Tibial artery (tissue), 4 donors: ENCODE measurements around the gene SEC23IP.
A peak's percentile ranks its signal among the peaks of the same experiment; 100 is the strongest.

ENCODE experiments used
- DNase-seq, 2 donors: peaks; one replicate each; pipeline ENCODE4 v3.0.0-alpha.2; 2019
- H3K27ac ChIP-seq, 2 donors: fragments of 200-600 bp; sonication (generic) in 1 of 2; 1 replicate in 1 of 2; 2 replicates in 1 of 2; pipeline ENCODE4 v1.5.1; 2018 to 2019; ENCODE audit warnings: mild to moderate bottlenecking in 1 of 2
- H3K27me3 ChIP-seq, 2 donors: fragments of 200-600 bp; sonication (generic) in 1 of 2; one replicate each; pipeline versions ENCODE4 v1.5.1 to v1.6.0; 2016 to 2019
- H3K36me3 ChIP-seq, 3 donors: fragments of 200-600 bp; sonication (generic) in 2 of 3; one replicate each; pipeline ENCODE4 v1.5.1; 2016 to 2019; ENCODE audit warnings: mild to moderate bottlenecking in 2 of 3
- H3K4me1 ChIP-seq, 4 donors: fragments of 200-600 bp; sonication (generic) in 2 of 4; 1 replicate in 3 of 4; 2 replicates in 1 of 4; pipeline ENCODE4 v1.5.1; 2016 to 2019
- H3K4me3 ChIP-seq, 2 donors: fragments of 200-600 bp; sonication (generic) in 1 of 2; 1 replicate in 1 of 2; 2 replicates in 1 of 2; pipeline ENCODE4 v1.5.1; 2018 to 2019; ENCODE audit warnings: mild to moderate bottlenecking in 2 of 2
- H3K9me3 ChIP-seq, 3 donors: fragments of 200-600 bp; sonication (generic) in 1 of 3; one replicate each; pipeline ENCODE4 v1.5.1; 2016 to 2019
- CTCF ChIP-seq, 2 experiments: fragments of 200-600 bp in 1 of 2; fragments of 450-650 bp in 1 of 2; IDR thresholded peaks; one replicate each; pipeline ENCODE4 v1.5.1; 2017 to 2019; ENCODE audit warnings: antibody characterized with exemption in 2 of 2, mild to moderate bottlenecking in 1 of 2, moderate library complexity in 1 of 2
- intact Hi-C: fragments of 100-400 bp; cut with DNase I; formaldehyde crosslinking; loops from one replicate; pipeline ENCODE4 v1.15.0; 2023; ENCODE audit warnings: low total_unique reads

SEC23IP gene

GRCh38 chr10:119893074-119893473 lies 544 bp downstream of the SEC23IP start:
- Histone ChIP-seq H3K4me1 (peaks cover 0 to 52% (median 33%) of the 10 kb centered on the region in 4 donors), H3K27me3 (no peaks in the 10 kb centered on the region), H3K36me3 (no peaks in the 10 kb centered on the region), H3K27ac (peak overlapping the region; percentile 88 to 92), H3K4me3 (peak overlapping the region; percentile 84 to 88), H3K9me3 (no peaks in the 10 kb centered on the region)
- no peak for TF ChIP-seq CTCF (IDR thresholded peaks at IDR 0.05)
- intact Hi-C loops: no loop called here
- no peak for DNase-seq

- peak overlapping the region; percentile 88 to 92 for H3K27ac ChIP-seq
- peaks cover 0 to 53% (median 33%) of the 10 kb centered on the region in 4 donors for H3K4me1 ChIP-seq
- peak overlapping the region; percentile 84 to 88 for H3K4me3 ChIP-seq
- peaks cover 5 to 9% (median 6%) of the 10 kb centered on the region in 3 donors for H3K36me3 ChIP-seq
- H3K27me3 ChIP-seq: no peaks in the 10 kb centered on the region
- H3K9me3 ChIP-seq: no peaks in the 10 kb centered on the region
- no peak for TF ChIP-seq CTCF (IDR thresholded peaks at IDR 0.05)
- intact Hi-C loops: no loop called here
- no peak for DNase-seq
Measured at GRCh38 chr10:119893845-119894427, 1.4 kb downstream of the SEC23IP start.

DNA sequence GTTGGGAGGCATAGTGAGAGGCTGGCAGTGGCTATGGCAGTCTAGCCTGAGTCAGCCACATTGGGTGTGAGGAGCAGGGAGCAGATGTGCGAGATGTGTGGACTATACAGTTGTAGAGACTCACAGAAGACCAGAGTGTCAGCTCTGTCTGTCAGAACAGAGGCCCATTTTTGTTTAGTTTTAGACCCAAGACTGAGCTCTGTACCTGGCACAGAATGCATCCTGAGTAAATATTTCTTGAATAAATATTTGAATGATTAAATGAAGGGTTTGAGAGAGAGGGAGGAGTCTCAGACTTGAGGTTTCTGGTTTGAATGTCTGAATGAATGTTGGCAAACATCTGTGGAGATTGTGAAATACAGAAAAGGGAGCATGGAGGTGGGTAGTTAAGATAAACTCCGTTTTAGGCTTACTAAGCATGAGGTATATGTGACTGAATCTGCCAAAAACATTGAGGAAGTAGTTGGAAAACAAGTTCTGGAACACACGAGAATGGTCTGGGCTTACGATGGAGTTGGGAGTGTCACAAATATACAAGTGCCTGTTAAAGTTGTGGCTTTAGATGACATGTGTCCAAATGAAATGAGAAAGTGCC lies 3.6 kb downstream of the SEC23IP start:
- no peak for TF ChIP-seq CTCF (IDR thresholded peaks at IDR 0.05)
- H3K27ac ChIP-seq: peak overlapping the region; percentile 31 to 32
- H3K9me3 ChIP-seq: no peaks in the 10 kb centered on the region
- intact Hi-C loops: no loop called here
- H3K4me3 ChIP-seq: no peak overlapping the region
- peaks cover 11 to 19% (median 16%) of the 10 kb centered on the region in 3 donors for H3K36me3 ChIP-seq
- no peak for DNase-seq
- H3K4me1 ChIP-seq: peaks cover 0 to 70% (median 34%) of the 10 kb centered on the region in 4 donors
- H3K27me3 ChIP-seq: no peaks in the 10 kb centered on the region

DNA sequence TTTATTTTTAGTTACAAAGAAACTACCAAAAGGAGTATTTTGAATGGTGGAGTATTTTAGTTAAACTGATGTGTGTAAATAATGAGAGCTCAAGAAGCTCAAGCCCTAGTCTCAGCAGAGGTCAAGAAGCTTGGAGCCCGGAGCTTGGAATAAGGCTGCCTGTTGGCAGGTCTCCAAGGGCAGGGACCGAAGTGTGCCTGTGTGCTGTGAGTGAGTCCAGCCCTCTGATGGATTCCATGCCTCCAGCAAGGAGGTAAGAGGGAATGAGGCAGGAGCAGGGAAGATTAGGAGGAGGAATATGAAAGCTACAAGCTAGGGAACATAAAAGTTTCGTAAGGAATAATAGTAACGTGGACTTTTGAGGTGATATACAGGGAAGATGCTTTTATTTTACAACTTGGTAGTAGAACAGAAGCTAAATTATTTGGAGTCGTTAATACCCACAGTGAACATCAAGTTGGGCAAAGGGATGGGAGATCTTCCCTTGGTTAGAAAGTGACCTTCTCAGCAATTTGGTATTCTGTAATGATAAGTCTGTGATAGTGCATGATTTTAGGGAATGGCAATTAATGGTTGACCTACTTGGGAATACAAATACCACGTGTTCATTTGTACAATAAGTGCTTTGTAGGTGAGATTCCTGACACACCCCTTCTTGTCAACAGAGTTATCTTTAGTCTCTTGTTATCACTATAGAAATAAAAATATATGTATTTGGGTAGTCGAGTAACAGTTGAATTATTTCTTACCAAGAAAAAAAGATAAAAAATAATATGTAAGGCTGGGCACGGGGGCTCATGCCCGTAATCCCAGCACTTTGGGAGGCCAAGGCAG lies 4.6 kb downstream of the SEC23IP start:
- Histone ChIP-seq H3K4me1 (peaks cover 0 to 64% (median 34%) of the 10 kb centered on the region in 4 donors), H3K27me3 (no peaks in the 10 kb centered on the region), H3K4me3 (no peak overlapping the region), H3K9me3 (no peaks in the 10 kb centered on the region), H3K36me3 (peaks cover 11 to 19% (median 16%) of the 10 kb centered on the region in 3 donors), H3K27ac (peak overlapping the region; percentile 31 to 32)
- no peak for TF ChIP-seq CTCF (IDR thresholded peaks at IDR 0.05)
- intact Hi-C loops: no loop called here
- peak; percentile 33 to 68 for DNase-seq

DNA sequence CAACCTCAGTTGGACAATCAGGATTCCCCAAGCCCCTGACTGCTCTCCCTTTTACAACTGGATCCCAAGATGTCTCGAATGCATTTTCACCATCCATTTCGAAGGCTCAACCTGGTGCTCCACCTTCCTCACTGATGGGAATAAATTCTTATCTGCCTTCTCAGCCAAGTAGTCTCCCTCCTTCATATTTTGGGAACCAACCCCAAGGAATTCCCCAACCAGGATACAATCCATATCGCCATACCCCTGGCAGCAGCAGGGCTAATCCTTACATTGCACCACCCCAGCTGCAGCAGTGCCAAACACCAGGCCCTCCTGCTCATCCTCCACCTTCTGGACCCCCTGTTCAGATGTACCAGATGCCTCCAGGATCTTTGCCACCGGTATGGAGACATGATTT lies 6.0 kb downstream of the SEC23IP start:
- no peaks in the 10 kb centered on the region for H3K27me3 ChIP-seq
- H3K4me1 ChIP-seq: peaks cover 0 to 58% (median 33%) of the 10 kb centered on the region in 4 donors
- H3K27ac ChIP-seq: no peak overlapping the region
- intact Hi-C loops: no loop called here
- no peaks in the 10 kb centered on the region for H3K9me3 ChIP-seq
- DNase-seq: no peak
- H3K36me3 ChIP-seq: peaks cover 22 to 30% (median 26%) of the 10 kb centered on the region in 3 donors
- H3K4me3 ChIP-seq: no peak overlapping the region
- no peak for TF ChIP-seq CTCF (IDR thresholded peaks at IDR 0.05)
